NCI-H128 (cell line): ENCODE results near the gene IFT122.

Experiments used
- DNase-seq: peaks from one replicate; lab custom pipeline; 2025; ENCODE audit not compliant: unreplicated experiment; lab: John Stamatoyannopoulos, UW

The IFT122 gene

GRCh38 chr3:129554356-129555152 is 114.5 kb downstream of the IFT122 start:
- DNase-seq, result no peak

GRCh38 chr3:129555153-129555550 is 115.1 kb downstream of the IFT122 start:
- DNase-seq, result no peak

- DNase-seq, result no peak
Measured at GRCh38 chr3:129555616-129556357, 115.8 kb downstream of the IFT122 start.

GRCh38 chr3:129556358-129556695 is 116.3 kb downstream of the IFT122 start:
- DNase-seq, result no peak

GRCh38 chr3:129556890-129557547 is 117.0 kb downstream of the IFT122 start:
- DNase-seq, result no peak

- no peak for DNase-seq
Measured at GRCh38 chr3:129557548-129557894, 117.5 kb downstream of the IFT122 start.

GRCh38 chr3:129558081-129558771 is 118.2 kb downstream of the IFT122 start:
- DNase-seq, result no peak

GRCh38 chr3:129558772-129559564 is 118.9 kb downstream of the IFT122 start:
- no peak for DNase-seq

GRCh38 chr3:129559565-129560079 is 119.6 kb downstream of the IFT122 start:
- DNase-seq, result no peak

GRCh38 chr3:129560269-129560787 is 120.3 kb downstream of the IFT122 start:
- no peak for DNase-seq

- DNase-seq, result no peak
Measured at GRCh38 chr3:129560911-129561594, 121.0 kb downstream of the IFT122 start.

- DNase-seq, result no peak
Measured at GRCh38 chr3:129561619-129562248, 121.7 kb downstream of the IFT122 start.

GRCh38 chr3:129562803-129563202 is 122.8 kb downstream of the IFT122 start:
- no peak for DNase-seq

- DNase-seq, result no peak
Measured at GRCh38 chr3:129563332-129563731, 123.3 kb downstream of the IFT122 start.

- no peak for DNase-seq
Measured at GRCh38 chr3:129563850-129564535, 124.0 kb downstream of the IFT122 start.

GRCh38 chr3:129564981-129565644 is 125.1 kb downstream of the IFT122 start:
- no peak for DNase-seq

GRCh38 chr3:129565902-129566301 is 125.9 kb downstream of the IFT122 start:
- no peak for DNase-seq

- DNase-seq, result no peak
Measured at GRCh38 chr3:129567176-129567705, 127.2 kb downstream of the IFT122 start.
